Right hindlimb (tissue), 1 donor: ENCODE measurements around the gene CGB1.
"Not testable (repeated sequence)": the region's sequence is repeated elsewhere in the genome, so short reads cannot be mapped to it uniquely, and the experiment has no call there.

Experiments used
- DNase-seq: peaks from one replicate; pipeline ENCODE4 v3.0.0-alpha.2; 2018

The CGB1 gene

GRCh38 chr19:49036815-49037214, at the start of gene CGB1:
CGB1 (minus strand) TSS chr19:49036895; CDS start chr19:49036711, 184 bp downstream.
- DNase-seq, result not testable (repeated sequence)

- DNase-seq, result no peak
Measured at GRCh38 chr19:49086296-49086695, 49.6 kb upstream of the CGB1 start.

GRCh38 chr19:49085868-49086232, 49.2 kb upstream of the CGB1 start:
- no peak for DNase-seq

DNA sequence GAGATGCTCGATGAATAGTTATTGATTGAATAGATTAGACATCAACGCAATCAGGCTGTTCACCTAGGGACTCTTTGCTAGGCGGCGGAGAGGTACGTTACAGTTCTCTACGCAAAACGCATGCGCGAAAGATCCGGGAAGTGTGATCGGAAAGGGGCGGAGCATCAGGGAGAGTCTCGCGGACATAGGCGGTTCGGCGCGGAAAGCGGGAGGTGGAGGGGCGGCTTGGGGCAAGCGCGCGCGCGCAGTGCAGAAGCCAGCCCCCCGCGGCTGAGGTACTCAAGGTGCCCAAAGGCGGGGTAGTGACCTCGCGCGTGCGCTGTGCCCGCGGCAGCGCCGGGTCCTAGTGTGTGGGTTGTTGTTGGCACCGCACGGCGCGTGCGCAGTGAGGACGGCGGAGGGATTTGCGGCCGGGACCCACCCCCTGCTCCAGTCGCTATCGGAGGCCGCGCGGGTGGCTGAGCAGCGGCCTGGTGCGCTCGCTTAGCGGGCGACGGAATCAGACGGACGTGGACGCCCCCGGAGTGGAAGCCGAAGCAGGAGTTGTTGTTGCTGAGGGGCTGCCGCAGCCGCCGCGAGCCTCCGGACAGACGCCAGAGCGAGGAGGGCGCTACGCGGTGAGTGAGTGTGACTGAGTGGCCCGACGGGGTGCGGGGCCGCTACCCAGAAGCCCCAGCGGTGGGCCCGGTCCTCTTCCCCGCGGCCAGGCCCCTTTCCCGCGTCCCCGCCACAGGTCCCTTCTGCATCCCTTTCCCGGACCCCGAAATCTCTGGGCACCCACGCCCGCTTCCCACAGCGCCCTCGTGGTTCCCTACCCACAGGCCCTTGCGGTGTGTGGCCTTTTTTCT, 48.5 kb upstream of the CGB1 start, which contains the start of gene SNRNP70:
TSS of gene SNRNP70 (plus strand) at position 432 of the 848 bp plus-strand sequence. CDS start 964 bp downstream, outside the sequence.
- DNase-seq, result peak; percentile 99

- DNase-seq, result no peak
Measured at GRCh38 chr19:49084206-49085019, 47.7 kb upstream of the CGB1 start.

- DNase-seq, result no peak
Measured at GRCh38 chr19:49081273-49081672, 44.6 kb upstream of the CGB1 start.

GRCh38 chr19:49080392-49080791, 43.7 kb upstream of the CGB1 start:
- DNase-seq, result no peak

DNA sequence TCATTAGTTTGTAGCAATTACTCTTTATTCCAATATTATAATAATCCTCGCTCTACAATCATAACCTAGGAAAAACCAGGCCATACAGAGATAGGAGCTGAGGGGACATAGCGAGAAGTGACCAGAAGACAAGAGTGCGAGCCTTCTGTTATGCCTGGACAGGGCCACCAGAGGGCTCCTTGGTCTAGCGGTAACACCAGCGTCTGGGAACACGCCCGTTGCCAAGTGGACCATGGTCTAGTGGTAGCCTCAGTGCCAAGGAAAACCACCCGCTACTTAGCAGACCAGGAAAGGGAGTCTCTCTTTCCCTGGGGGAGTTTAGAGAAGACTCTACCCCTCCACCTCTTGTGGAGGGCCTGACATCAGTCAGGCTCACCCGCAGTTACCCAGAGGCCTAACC, 38.2 kb upstream of the CGB1 start:
- DNase-seq, result peak; percentile 55

DNA sequence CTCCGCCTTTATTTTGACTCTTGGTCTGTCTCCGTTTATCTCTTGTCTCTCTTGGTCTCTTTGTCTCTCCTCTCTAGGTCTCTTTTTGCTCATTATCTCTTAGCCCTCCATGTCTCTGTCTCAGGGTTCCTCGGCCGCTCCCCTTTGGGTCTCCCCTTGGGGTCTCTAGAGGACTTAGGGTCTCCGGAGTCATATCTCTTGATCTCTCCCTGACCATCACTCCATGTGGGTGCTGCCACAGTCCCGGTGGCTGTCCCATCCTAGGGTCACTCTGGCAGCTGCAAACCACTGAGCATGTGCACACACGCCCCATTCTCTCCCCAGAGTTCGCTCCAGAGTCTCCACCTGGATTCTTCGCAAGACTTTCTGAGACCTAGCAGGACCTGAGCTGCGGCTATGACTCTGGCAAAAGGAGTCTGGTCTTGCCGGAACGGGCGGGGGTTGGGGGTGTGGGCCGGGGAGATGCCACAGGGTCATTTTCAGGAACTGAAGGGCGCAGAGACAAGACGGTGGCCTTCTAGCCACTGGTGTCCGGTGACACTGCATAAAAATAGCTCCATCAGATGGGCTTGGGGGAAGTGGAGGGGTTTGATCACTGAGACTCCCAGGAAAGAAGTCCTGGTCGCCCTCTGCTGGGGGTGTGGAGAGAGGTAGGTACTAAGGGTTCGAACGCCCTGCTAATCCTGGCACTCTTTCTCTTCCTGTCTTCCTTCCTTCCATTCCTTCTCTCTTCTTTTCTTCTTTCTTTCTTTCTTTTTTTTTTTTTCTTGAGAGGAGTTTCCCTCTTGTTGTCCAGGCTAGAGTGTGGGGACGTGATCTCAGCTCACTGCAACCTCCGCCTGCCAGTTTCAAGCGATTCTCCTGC, 37.1 kb upstream of the CGB1 start:
- DNase-seq, result no peak

DNA sequence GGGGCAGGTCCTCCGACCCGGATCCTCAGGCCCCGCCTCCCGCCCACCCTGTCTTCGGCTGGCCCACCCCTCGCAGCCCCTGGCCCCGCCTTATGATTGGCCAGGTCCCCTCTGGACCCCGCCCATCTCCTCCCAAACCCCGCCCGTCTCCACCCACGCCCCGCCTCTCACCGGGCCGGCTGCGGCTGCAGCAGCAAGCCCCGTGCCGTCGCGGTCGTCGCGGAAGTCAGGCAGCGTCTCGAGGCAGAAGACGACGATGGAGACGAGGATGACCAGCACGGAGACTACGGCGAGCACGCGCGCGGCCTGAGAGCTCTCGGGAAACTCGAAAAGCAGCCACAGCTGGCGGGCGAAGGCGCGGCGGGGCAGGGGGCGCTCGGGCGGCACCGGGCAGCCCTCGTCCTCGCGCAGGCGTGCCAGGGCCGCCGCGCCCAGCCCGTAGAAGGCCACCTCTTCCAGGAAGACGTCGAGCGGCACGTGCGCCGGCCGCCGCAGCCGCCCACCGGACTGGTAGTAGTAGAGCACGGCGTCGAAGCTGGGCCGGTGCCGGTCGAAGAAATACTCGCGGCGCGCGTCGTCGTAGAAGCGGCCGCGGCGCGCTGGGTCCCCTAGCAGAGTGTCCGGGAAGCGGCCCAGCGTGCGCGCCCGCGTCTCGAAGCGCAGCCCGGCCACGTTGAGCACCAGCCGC, 35.3 kb upstream of the CGB1 start:
- no peak for DNase-seq

DNA sequence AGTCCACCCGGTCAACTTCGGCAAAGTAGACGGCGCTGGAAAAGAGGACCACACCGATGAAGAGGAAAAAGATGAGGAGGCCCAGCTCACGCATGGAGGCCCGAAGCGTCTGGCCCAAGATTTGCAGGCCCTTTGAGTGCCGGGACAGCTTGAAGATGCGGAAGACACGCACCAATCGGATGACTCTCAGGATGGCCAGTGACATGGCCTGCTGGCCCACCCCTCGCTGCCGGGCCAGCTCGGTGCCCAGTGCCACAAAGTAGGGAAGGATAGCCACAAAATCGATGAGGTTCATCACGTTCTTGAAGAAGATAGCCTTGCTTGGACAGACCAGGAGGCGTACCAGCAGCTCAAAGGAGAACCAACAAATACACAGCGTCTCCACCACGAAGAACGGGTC, 33.7 kb upstream of the CGB1 start:
- no peak for DNase-seq

GRCh38 chr19:49069026-49069425, 32.3 kb upstream of the CGB1 start:
- no peak for DNase-seq

DNA sequence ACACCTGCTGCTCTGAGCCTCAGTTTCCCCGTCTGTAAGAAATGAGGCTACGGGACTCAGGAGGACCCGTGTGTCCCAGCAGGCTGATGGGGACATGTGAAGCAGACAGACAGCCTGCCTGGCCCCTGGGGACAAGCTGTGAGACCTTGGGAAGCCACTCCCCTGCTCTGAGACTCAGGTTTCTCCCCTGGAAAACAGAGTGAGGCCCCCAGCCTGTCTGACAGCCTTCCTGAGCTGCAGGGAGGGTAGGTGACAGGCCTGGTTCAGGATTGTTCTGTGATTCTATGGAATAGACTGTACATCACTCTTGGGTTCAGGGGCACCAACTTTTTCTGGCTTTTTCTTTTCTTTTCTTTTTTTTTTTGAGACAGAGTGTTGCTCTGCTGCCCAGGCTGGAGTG, 30.9 kb upstream of the CGB1 start:
- DNase-seq, result no peak

DNA sequence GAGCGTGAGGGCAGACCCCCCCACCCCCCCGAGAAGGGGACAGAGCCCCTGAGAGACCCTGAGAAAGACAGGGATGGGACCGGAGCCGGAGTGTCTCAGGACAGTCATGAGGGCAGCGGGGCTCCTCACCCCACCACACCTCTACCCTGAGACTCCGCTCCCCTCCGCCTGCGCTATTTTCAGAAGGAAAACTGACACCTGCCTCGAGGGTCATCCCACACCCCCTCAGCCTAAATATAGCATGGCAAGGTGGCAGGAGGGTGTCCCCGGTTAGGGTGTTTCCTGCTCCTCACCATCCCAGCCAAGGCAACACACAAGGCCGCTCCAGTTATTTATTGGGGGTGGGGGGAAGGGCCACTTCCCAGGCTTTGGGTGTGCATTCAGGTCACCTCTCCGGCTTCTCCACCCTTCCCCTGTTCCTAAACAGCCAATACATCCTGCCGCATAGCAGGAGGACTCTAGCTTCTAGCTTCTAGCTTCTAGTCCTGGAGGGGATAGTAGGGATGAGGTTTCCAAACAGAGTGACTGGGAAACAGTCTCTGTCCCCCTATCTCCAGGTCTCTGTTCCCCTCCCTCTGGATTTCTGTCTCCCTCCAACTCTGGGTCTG, 29.3 kb upstream of the CGB1 start:
- DNase-seq, result no peak

DNA sequence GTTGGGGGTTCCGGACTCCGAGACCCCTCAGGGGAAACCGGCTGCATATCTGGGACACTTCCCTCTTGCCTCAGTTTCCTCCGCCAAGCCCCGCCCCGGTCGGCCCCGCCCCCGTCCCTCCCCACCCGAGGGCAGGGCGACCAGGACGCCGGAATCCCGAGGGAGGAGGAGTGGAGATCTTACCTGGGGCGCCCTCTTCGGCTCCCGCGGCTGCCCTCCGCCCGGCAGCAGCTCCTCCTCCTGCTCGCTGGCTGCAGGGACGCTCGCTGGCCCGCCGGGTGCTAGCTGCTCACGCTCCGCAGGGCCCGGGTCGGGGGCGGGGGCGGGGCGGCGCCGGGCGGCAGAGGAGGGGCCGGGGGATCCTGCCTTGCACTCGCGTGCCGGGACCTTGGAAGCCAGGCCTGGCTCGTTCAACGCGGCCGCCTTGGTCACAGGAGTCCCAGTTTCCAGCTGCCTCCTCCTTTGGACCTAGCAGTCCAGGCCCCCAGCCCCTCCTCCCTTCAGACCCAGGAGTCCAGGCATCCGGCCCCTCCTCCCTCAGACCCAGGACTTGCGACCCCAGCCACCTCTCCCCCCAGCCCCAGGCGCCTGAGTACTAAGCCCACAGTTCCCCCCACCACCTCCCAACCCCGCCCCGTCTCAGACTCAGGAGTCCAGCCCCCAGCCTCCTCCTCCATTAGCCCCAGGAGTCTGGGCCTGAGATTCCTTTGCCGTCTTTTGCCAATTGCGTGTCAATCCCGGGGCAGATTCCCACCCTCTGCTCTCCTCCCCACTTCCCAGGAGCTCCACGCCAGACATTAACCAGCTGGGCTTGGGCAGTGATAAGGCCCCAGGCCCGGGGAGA, 28.3 kb upstream of the CGB1 start, which contains the start of gene NTF4:
TSS of gene NTF4 (minus strand) at position 51 of the 844 bp plus-strand sequence. CDS start 2,821 bp downstream, outside the sequence.
- peak; percentile 53 for DNase-seq

DNA sequence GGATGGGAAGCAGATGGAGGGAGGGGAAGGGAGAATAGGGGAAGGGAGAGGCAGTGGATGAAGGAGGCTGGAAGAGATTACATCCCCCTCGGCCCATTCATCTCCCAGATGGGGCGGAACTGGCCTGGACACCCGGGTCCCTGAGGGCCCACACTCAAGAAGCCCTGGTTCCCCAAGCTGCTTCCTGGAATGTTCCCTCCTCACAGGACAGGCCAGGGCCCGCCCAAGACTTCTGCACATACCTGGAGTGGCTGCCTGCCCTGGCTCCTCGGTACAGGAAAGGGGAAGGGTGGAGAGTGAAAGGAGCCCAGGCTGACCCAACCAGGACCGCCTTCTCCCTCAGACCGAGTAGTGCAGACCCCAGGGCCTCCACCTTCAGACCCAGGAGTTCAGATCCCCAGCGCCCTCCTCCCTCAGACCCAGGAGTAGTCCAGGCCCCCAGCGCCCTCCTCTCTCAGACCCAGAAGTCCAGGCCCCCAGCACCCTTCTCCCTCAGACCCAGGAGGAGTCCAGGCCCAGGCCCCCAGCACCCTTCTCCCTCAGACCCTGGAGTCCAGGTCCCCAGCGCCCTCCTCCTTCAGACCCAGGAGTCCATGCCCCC, 27.4 kb upstream of the CGB1 start:
- DNase-seq, result no peak

DNA sequence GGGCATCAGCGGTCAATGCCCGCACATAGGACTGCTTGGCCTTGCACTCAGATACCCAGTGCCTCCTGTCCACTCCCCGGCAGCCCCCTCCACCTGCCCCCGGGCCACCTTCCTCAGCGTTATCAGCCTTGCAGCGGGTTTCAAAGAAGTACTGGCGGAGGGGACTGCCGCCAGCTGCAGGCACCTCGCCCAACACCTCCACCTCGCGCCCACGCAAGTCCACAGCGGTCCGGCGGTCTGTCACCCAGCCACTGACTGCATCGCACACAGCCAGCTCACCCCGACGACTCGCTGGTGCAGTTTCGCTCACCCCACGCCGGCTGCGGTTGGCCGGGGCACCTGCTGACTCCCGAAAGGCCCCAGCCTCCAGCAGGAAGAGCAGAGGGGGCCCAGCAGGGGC, 24.8 kb upstream of the CGB1 start:
- no peak for DNase-seq

DNA sequence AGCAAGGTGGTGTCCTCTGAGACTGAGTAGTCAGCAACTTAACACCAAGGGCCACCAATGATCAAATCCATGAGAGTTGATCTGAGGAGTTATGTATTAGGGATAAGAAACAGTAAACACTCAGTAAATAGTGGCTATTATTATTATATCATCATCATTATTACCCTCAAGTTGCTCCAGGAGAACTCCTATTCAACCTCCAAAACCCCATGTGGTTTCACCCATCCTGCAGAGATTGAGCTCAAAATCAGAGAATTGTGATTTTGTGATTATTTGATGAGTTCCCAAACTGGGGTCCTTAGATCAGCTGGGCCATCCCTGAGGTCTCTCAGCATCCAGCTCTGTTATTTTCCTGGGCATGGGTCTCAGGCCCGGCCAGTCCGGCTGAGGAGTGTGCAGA, 24.3 kb upstream of the CGB1 start:
- DNase-seq, result no peak

- no peak for DNase-seq
Measured at GRCh38 chr19:49059053-49059452, 22.4 kb upstream of the CGB1 start.

GRCh38 chr19:49058562-49058961, 21.9 kb upstream of the CGB1 start:
- DNase-seq, result no peak
